Measurements from ENCODE around the gene NEGR1. TPM values are rescaled to one million over a fixed set of nuclear protein-coding genes. Genes with fewer than 3 reads are reported as not detected.

NEGR1 gene
- total RNA-seq, 1 experiment from 2014 or later: 0.44 TPM

GRCh38 chr1:72182859-72183258 lies 99.5 kb downstream of the NEGR1 start:
- no peak for DNase-seq
- H3K4me3 ChIP-seq: no peak overlapping the region
- TF ChIP-seq EZH2 (IDR thresholded peaks at IDR 0.05; ENCODE audit: low read depth) (no peak), CTCF (conservative IDR thresholded peaks at IDR 0.05) (no peak)
- H3K27ac ChIP-seq: no peak overlapping the region
- H3K4me2 ChIP-seq: no peak overlapping the region
- no peaks in the 10 kb centered on the region for H3K36me3 ChIP-seq (ENCODE audit: low read depth)
- H3F3A ChIP-seq (ENCODE audit: insufficient read depth, low read depth): no peaks in the 10 kb centered on the region
- no peaks in the 10 kb centered on the region for H3K9me2 ChIP-seq (ENCODE audit: insufficient read depth)
- H3K27me3 ChIP-seq (ENCODE audit: insufficient read depth, low read depth): no peaks in the 10 kb centered on the region
- POLR2A ChIA-PET (ENCODE audit: unreplicated experiment): no interaction called here
- CTCF ChIA-PET: no interaction called here
- no peaks in the 10 kb centered on the region for H3K79me2 ChIP-seq (ENCODE audit: low read depth)
- no peaks in the 10 kb centered on the region for H4K20me1 ChIP-seq (ENCODE audit: insufficient read depth)
- no TSS peak for BruUV-seq (replicated peaks)
- no peaks in the 10 kb centered on the region for H3K4me1 ChIP-seq (replicated peaks; ENCODE audit: insufficient read depth)
- H2AFZ ChIP-seq: no peak overlapping the region
- H3K9me3 ChIP-seq (ENCODE audit: insufficient read depth, low read depth): no peaks in the 10 kb centered on the region
- intact Hi-C loops (cut with micrococcal nuclease; ENCODE audit: unreplicated experiment): no loop called here

- BruUV-seq (replicated peaks): no TSS peak
- Histone ChIP-seq H3K79me2 (ENCODE audit: low read depth) (no peaks in the 10 kb centered on the region), H3K9me3 (ENCODE audit: insufficient read depth, low read depth) (no peaks in the 10 kb centered on the region), H2AFZ (no peak overlapping the region), H3K4me3 (no peak overlapping the region), H3K4me1 (replicated peaks; ENCODE audit: insufficient read depth) (no peaks in the 10 kb centered on the region), H3K27me3 (ENCODE audit: insufficient read depth, low read depth) (no peaks in the 10 kb centered on the region), H4K20me1 (ENCODE audit: insufficient read depth) (no peaks in the 10 kb centered on the region), H3K27ac (no peak overlapping the region), H3K36me3 (ENCODE audit: low read depth) (no peaks in the 10 kb centered on the region), H3F3A (ENCODE audit: insufficient read depth, low read depth) (no peaks in the 10 kb centered on the region), H3K9me2 (ENCODE audit: insufficient read depth) (no peaks in the 10 kb centered on the region), H3K4me2 (no peak overlapping the region)
- ChIA-PET POLR2A (ENCODE audit: unreplicated experiment) (no interaction called here), CTCF (no interaction called here)
- intact Hi-C loops (cut with micrococcal nuclease; ENCODE audit: unreplicated experiment): no loop called here
- DNase-seq: no peak
- no peak for TF ChIP-seq CTCF (conservative IDR thresholded peaks at IDR 0.05)
- no peak for TF ChIP-seq EZH2 (IDR thresholded peaks at IDR 0.05; ENCODE audit: low read depth)
These were observed 104.1 kb downstream of the NEGR1 start for GRCh38 chr1:72178266-72178665.

GRCh38 chr1:72177711-72178110 lies 104.6 kb downstream of the NEGR1 start:
- ChIA-PET POLR2A (ENCODE audit: unreplicated experiment) (no interaction called here), CTCF (no interaction called here)

More at GRCh38 chr1:72177711-72178110, 104.6 kb downstream of the NEGR1 start:
- H4K20me1 ChIP-seq (ENCODE audit: insufficient read depth): no peaks in the 10 kb centered on the region
- no peaks in the 10 kb centered on the region for H3F3A ChIP-seq (ENCODE audit: insufficient read depth, low read depth)
- no TSS peak for BruUV-seq (replicated peaks)
- H3K27me3 ChIP-seq (ENCODE audit: insufficient read depth, low read depth): no peaks in the 10 kb centered on the region
- H3K4me1 ChIP-seq (replicated peaks; ENCODE audit: insufficient read depth): no peaks in the 10 kb centered on the region
- no peak overlapping the region for H3K27ac ChIP-seq
- H3K9me3 ChIP-seq (ENCODE audit: insufficient read depth, low read depth): no peaks in the 10 kb centered on the region
- H3K9me2 ChIP-seq (ENCODE audit: insufficient read depth): no peaks in the 10 kb centered on the region
- TF ChIP-seq EZH2 (IDR thresholded peaks at IDR 0.05; ENCODE audit: low read depth) (no peak), CTCF (conservative IDR thresholded peaks at IDR 0.05) (no peak)
- DNase-seq: no peak
- H3K4me3 ChIP-seq: no peak overlapping the region
- H3K79me2 ChIP-seq (ENCODE audit: low read depth): no peaks in the 10 kb centered on the region
- H3K36me3 ChIP-seq (ENCODE audit: low read depth): no peaks in the 10 kb centered on the region
- intact Hi-C loops (cut with micrococcal nuclease; ENCODE audit: unreplicated experiment): no loop called here
- H3K4me2 ChIP-seq: no peak overlapping the region
- H2AFZ ChIP-seq: no peak overlapping the region

Measured in PC-9 (cell line).